Fibroblast of peridontal ligament (primary cell): ENCODE measurements around the gene RNPEPL1.

Experiments used
- DNase-seq: peaks from one replicate; pipeline ENCODE4 v3.0.0-alpha.2; 2010; ENCODE audit errors: extremely low read depth

Gene RNPEPL1

DNA sequence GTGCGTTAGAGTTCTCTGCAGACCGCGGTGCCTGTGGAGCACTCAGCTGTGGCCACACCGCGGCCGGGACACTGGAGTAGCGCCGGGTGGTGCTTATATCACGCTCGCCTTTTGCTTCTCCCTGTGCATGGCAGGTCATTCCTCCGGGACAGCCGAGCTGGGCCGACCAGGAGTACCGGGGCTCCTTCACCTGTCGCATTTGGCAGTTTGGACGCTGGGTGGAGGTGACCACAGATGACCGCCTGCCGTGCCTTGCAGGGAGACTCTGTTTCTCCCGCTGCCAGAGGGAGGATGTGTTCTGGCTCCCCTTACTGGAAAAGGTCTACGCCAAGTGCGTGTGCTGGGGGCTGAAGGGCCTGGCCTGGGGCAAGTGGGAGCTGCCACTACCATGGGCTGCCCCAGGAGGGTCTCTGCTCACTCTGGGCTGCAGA lies 22.4 kb downstream of the RNPEPL1 start:
- no peak for DNase-seq

DNA sequence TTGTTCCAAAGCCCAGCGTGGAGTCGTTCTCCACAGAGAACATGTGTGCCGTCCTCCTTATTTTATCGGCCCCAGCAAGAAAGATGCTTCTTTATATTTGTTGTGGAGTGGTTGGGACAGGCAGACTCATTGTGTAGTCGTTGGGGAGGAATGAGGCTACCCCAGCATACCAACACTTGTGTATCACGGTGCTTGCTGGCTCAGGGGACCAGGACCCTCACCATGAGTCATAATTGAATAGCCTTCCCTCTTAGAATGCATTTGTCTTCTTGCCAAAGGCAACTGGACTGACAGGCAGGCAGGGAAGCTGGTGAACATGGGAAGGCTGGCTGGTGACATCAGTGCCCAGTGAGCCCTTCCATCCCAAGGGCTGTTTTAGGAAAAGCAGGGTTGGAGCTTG lies 22.9 kb downstream of the RNPEPL1 start:
- DNase-seq = no peak

DNA sequence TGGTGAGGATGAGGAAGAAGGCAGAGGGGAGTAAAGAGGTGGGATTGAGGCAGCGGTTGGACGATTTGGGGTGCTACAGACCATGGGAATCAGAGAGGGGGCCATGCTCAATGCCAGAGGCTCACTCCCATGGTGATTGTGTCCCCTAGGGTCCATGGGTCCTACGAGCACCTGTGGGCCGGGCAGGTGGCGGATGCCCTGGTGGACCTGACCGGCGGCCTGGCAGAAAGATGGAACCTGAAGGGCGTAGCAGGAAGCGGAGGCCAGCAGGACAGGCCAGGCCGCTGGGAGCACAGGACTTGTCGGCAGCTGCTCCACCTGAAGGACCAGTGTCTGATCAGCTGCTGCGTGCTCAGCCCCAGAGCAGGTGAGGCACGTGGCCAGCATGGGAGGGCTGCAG lies 23.5 kb downstream of the RNPEPL1 start:
- no peak for DNase-seq

DNA sequence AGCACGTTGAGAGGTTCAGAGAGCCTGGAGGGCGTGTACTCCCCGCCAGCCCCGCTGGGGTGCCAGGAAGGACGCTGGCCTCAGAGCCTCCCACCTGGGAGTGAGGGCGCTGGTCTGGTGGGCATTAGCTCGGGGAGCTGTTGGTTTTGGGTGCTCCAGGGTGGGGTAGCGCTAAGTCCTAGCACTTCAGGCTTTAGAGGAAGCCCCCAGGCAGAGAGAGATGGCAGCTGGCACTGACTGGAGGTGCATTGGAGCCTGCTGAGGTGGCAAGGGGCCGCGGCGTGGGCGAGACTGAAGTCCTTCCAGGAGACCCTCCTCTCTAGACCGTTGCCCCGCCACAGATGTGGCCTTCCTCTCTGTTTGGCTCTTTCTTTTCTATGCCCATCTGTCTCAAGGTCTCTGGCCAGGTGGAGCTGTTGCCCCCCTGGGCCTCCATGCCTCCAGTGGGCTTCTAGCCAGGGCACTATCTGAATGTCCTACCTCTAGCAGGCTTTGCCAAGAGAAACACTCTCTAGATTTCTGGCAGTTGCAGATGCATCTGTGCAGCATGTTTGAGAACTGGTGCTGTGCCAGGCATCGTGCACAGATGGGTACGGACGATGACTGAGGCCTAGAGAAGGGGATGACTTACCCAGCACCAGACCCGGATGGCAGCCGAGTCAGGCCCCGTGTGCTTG lies 24.9 kb downstream of the RNPEPL1 start:
- no peak for DNase-seq

DNA sequence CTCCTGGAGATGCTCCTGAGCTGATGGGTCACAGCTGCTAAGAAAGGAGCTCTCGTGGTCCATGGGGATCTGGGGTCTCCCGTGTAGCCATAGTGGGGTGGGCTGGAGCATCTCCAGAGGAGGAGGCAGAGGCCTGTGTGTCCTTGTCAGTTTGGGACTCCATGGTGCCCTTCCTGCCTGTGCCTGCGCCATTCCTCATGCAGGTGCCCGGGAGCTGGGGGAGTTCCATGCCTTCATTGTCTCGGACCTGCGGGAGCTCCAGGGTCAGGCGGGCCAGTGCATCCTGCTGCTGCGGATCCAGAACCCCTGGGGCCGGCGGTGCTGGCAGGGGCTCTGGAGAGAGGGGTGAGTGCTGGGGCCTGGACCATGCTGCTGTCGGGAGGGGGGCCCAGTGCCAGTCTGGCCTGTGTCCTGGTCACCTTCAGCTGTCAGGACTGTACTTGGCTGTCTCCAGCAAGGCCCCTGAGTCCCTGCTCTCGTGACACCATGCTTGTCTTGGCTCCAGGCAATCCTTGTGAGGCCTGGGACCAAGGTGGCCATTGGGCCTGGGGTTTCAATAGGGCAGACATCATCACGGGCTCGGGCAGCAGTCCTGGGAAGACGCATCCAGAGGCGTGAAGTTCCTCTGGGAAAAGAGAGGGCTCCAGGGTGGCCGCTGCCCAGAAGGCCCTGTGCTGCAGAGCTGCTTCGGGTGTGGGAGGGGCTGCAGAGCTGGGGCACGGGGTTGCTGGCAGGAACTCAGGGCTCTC lies 25.6 kb downstream of the RNPEPL1 start:
- no peak for DNase-seq

DNA sequence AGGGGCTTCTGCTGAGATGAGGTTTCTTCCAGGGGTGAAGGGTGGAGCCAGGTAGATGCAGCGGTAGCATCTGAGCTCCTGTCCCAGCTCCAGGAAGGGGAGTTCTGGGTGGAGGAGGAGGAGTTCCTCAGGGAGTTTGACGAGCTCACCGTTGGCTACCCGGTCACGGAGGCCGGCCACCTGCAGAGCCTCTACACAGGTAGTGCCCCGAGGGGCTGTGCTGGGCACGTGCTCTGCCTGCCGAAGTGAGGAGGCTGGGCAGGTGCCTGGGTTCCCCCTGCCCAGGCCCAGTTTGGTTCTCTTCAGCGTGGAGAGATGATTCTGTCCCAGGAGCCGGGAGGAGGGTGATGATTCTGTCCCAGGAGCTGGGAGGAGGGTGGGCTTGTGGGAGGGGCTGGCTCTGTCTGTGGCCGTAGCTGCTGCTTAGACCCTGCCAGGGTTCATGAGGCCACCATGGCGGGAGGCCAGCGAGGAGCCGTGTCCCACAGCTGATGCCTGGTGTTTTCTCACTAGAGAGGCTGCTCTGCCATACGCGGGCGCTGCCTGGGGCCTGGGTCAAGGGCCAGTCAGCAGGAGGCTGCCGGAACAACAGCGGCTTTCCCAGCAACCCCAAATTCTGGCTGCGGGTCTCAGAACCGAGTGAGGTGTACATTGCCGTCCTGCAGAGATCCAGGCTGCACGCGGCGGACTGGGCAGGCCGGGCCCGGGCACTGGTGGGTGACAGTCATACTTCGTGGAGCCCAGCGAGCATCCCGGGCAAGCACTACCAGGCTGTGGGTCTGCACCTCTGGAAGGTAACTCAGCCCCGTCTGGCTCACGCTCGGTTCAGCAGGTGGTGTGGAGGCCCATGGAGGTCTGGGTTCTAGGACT lies 26.5 kb downstream of the RNPEPL1 start:
- DNase-seq = no peak

DNA sequence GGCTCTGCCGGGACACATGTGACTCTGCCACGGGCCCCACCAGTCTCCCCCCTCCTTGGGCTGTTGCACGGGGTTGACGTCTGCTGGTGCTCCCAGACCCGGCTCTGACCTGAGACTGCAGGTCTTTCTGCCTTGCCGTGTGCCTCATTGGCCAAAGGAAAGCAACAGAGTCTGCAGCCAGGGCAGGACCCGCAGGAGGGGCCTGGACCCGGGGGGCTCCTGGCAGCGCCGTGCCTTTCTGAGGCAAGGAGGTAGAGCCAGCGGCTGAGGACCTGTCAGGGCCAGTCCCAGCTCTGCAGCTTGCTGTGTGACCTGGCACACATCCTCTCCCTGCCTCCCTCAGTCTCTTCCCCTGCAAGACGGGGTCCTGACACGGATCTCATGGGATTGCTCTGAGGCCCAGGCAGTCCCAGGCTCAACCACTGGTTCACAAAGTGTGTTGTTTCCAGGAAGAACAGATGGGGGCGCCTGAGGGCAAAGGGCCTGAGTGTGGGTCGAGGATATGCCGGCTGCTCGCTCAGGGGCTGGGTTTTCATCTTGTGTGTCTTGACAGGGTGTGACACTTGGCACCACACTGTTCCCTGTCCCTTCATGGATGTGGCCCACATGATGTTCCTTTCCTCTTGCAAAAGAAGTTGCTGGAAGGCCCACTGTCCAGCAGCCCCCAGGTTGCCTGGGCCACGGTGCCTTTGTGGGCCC lies 27.2 kb downstream of the RNPEPL1 start:
- no peak for DNase-seq

DNA sequence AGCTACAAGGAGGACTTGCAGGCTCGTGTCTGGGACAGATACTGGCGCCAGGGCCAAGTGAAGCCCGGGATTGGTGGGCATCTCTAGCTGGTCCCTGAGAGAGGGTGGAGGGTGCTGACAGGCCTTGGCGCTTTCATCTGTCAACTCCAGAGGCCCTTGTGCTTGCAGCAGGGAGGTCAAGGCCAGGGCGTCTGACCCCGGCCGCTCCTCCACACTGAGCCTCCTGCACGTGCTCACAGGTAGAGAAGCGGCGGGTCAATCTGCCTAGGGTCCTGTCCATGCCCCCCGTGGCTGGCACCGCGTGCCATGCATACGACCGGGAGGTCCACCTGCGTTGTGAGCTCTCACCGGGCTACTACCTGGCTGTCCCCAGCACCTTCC lies 27.8 kb downstream of the RNPEPL1 start:
- no peak for DNase-seq

DNA sequence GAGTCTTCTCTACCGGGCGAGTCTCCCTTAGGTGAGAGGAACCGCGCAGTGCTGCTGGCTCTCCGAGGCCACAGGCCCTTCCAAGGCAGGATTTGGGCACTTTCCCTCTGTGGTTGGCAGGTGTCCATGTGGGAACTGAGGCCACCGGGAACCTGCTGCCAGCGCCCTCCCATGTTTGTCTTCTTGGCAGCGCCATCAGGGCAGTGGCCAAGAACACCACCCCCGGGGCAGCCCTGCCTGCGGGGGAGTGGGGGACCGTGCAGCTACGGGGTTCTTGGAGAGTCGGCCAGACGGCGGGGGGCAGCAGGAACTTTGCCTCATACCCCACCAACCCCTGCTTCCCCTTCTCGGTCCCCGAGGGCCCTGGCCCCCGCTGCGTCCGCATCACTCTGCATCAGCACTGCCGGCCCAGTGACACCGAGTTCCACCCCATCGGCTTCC lies 28.2 kb downstream of the RNPEPL1 start:
- DNase-seq = no peak

DNA sequence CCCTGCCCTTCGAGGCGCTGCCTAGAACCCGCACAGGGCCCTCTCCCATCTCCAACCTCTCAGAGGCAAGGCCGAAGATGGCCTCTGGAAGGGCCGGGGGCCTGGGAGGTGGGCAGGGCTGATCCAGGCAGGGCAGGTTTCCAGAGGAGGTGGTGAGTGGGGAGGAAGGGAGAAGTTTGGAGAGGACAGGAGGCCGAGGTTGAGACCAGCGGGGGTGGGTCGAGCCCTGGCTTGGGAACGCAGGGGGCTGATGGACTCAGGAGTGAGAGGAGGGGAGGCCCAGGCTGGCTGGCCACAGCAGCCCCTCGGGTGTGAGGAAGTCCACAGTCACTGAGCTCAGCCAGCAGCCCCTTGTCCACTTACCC lies 28.8 kb downstream of the RNPEPL1 start:
- no peak for DNase-seq

DNA sequence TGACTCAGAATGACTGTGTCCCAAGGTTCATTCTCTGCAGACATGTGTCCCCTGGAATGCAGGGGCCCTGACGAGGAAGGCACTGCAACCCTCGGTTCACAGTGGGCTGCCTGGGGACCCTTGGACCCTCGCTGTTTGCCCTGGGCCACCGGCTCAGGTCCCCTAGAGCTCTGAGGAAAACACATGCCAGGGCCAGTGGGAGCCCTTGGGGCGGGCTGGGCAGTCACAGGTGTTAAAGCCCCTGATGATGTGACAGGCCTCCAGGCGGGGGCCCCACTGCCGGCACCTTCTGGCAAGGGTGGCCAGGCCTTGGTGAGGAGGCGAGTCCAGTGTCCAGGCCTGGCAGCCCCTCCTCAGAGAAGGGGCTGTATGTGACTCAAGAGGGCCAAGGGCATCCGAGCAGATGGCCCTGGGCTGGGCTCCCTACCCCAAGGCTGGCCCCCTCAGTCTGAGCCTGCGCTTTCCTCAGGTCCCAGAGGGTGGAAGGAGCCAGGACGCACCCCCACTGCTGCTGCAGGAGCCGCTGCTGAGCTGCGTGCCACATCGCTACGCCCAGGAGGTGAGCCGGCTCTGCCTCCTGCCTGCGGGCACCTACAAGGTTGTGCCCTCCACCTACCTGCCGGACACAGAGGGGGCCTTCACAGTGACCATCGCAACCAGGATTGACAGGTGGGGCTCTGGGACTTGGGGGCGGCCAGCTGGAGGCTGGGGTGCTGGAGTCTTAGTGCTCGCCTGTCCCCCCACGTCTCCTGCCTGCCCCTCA lies 29.3 kb downstream of the RNPEPL1 start:
- DNase-seq = no peak

DNA sequence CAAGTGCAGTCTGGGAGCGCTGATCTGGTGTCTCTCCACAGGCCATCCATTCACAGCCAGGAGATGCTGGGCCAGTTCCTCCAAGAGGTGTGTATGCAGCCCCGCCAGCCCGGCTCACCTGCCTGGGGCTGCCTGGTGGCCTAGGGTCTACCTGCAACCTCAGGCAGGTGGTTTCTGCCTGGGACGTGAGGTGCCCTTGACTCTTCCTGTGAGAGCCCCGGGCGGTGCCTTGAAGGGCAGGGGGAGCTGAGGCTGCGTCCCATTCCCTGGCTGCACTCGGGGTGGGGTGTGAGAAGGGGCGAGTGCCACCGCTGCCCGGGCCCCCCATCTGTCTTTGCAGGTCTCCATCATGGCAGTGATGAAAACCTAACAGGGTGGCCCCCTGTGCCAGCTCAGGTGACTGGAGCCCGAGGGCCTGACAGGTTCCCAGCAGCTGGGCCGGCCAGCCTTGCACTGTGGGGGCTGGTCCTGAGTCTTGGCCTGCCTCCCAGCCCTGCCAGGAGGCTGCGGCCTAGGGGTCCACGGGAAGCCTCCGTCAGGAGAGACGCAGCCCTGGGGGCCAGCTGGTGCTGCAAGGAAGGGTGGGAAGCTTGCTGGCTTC lies 30.1 kb downstream of the RNPEPL1 start:
- no peak for DNase-seq

DNA sequence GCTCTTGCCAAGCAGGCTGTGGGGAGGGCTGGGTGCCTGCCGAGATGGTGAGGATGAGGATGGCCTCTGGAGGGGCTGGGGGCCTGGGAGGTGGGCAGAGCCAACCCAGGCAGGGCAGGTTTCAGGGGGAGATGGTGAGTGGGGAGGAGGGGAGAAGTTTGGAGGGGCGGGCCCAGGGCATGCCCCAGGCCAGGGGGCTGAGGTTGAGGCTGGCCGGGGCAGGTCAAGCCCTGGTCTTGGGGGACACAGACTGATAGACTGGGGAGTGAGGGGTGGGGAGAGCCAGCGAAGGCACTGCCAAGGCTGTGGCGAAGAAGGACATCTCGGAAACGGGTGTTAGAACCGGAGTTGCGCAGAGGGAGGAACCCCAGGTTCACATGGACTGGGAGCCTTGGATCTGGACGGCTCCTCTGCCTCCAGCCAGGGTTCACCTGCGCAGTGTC lies 30.9 kb downstream of the RNPEPL1 start:
- no peak for DNase-seq

DNA sequence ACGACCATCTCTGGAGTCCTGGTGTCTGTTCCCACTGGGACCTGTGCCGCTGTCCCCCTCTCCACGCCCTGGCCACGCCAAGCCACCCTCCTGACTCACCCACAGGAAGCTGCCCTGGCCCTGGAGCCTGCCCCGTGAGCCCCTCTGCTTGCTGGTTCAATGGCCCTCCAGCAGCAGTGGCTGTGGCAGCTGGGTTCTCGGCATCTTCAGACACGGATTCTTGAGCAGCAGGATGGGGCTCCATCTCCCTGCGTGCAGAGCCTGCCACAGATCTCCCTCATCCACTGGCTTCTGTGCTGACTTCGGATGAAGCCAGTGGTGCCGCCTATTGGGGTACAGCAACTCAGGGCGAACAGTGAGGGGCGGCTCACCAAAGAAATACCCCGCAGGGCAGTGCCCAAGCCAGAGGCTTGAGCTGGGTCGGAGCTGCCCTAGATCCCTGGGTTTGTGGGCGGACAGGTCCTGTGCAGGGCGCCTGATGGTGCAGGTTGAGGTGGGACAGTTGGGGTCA lies 32.2 kb downstream of the RNPEPL1 start:
- no peak for DNase-seq

DNA sequence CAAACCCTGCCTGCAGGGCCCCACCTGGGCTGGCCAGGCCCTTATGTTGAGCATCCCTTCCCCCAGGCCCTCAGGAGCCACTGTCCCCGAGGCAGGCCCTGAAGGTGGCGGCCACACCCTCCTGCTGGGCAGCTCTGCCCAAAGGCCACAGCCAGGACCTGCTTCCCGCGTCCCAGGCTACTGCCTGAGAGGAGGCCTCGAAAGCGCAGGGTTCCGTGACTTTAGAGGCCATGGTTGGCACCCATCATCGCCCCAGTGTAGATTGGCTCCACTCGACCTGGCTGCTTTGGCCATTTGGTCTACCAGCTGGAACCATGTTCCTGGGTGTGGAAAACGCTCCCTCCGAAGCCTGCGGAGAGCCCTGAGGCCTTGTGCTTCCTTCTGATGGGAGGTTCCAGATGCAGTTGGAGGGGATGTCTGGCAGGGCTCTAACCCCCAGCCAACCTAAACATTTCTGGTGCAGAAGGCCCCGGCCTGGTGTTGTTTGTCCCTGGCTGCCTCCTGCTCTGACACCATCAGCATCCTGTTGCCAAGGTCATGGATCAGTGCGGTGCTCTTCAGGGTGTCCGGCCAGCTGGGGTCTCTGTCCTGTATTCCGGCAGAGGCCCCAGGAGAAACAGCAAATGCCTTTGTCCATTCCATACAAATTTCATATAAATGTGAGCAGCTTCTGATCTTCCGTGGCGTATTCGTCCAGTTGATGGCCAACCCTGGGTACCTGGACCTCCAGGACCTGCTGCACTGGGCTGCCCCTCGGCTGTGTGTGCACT lies 33.0 kb downstream of the RNPEPL1 start:
- no peak for DNase-seq

DNA sequence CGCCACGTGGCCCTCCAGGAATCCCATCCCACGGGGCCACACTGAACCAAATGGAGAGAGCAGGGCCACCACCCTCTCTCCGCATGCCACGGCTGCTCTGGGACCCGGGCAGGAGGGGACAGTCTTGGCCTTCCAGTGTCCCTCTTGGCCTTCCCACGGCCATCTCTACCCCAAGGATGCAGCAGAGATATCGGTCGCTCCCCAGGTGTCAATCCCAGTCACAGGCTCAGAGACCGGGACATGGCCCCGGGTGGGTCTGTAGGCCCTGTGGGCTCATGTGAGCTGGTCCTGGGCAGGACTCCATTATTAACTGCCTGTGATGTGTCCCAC lies 33.5 kb downstream of the RNPEPL1 start:
- DNase-seq = no peak

DNA sequence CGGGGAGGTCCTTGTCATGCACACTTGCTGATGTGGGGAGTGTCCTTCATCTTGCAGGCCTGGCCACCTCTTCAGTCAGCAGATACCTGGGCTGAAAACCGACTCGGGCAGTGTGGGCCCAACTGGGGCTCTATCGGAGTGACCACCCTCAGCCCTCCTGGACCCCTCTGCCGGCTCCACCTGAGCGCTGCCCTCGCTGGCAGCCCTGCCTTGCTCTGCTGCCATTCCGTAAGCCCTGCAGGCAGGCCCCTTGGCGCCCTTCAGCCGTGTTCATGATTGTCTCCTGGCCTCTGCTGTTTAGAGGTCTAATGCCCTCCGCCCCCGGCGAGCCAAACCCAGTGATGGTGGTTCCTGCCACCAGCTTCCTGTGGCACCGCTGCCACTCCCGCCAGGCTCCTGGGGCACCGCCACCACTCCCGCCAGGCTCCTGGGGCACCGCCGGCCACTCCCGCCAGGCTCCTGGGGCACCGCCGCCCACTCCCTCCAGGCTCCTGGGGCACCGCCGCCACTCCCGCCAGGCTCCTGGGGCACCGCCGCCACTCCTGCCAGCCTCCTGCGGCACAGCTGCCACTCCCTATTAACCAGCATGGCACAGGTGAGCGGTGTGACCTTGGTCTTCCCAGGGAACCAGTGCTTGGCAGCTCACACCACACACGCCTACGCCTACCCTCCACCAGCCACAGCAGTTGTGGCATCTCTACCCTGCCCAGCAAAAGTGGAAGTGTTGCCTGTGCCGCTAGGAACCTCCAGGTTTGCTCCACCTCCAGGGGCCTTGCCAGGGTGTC lies 34.2 kb downstream of the RNPEPL1 start:
- DNase-seq = no peak

DNA sequence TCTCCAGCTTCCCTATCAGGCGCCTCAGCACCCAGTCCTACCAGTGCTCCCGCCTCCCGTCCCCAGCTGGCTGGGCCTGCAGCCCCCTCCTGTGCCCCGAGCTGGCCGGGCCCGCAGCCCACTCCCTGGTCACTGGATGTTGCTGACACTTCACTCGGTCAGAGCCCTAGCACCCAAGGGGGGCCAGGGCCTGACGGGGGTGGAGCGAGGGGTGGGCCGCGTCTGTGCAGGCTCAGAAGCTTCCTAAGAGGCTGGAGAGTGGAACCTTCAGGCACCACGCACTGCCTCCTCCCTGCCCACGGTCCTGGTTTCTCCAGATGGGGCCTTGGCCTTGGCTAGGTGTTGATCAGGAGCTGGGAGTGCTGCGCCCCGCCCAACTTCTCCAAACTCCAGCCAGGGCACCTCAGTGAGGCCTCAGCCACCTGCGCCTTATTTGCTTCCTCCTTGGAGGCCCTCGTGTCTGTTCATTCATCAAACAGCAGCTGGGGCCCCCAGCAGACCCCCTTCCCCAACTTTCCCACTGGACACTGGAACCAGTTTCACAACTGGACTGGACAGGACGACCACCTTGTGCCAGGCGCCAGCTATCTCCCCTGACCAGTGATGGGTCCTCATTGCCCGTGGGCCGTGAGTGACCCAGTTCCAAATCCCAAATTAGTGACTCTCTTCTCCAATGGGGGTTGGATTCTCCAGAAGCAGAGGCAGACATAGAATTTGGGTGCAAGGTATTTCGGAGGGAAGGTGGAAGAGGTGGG lies 35.0 kb downstream of the RNPEPL1 start:
- DNase-seq = no peak
